NCI-H748 treated with DMSO at 0.1 percent for 48 hours (cell line): ENCODE measurements around the gene ERFE.

Experiments used
- DNase-seq: peaks from one replicate; lab custom pipeline; 2025; lab: John Stamatoyannopoulos, UW

Gene ERFE

GRCh38 chr2:238207006-238207405 lies 48.2 kb downstream of the ERFE start:
- no peak for DNase-seq

- DNase-seq, result no peak
Measured at GRCh38 chr2:238216651-238217184, 57.9 kb downstream of the ERFE start.
